K562 (cell line): Measurements from ENCODE around the gene IL17RB. TPM values are rescaled to one million over a fixed set of nuclear protein-coding genes. Genes with fewer than 3 reads are reported as not detected.

Source experiments
- ATAC-seq: fragments of 200-7000 bp; cut with Tn5 transposase; 3 replicates; pipeline ENCODE4 v1.9.1; 2020; ENCODE audit warnings: moderate library complexity
- BruUV-seq: library from RNA; stranded (reverse); fragments of 400-500 nt; replicated peaks from 2 replicates; lab custom pipeline; 2021; lab: Mats Ljungman, UMichigan
- CTCF ChIA-PET: fragments of 300-600 bp; formaldehyde crosslinking; extraction: SDS; loops from one replicate; lab custom pipeline; 2021; ENCODE audit warnings: low intra/inter-chr PET ratio; lab: Yijun Ruan, JAX
- POLR2A ChIA-PET: fragments of 300-600, 350-650 bp; sonication (Branson Sonifier 250); formaldehyde crosslinking; extraction: SDS; loops from one replicate; lab custom pipeline; 2021; ENCODE audit warnings: antibody characterized with exemption, inconsistent platforms; lab: Yijun Ruan, JAX
- DNase-seq, 4 experiments: peaks; one replicate each; pipeline versions ENCODE4 v3.0.0 to v3.0.0-alpha.2; 2011 to 2018; ENCODE audit warnings: low spot score in 3 of 4, mixed read lengths in 3 of 4; ENCODE audit errors: extremely low read depth in 1 of 4
- FAIRE-seq: peaks from 2 replicates; lab custom pipeline; 2011; peaks lifted over from hg19 to GRCh38; lab: Jason Lieb, UNC
- H2AFZ ChIP-seq: 2 replicates; pipeline ENCODE4 v1.6.0; 2011; ENCODE audit warnings: low read depth, low read length, control low read depth, inconsistent platforms
- H3K27ac ChIP-seq: fragments of 200-600 bp; 3 replicates; pipeline ENCODE4 v1.8.0; 2011; ENCODE audit warnings: low read depth, mild to moderate bottlenecking, control low read depth, inconsistent platforms, low read length, moderate library complexity, mixed read lengths; ENCODE audit errors: extremely low read depth
- H3K27me3 ChIP-seq, 2 experiments: fragments of 300-600 bp in 1 of 2; 2 replicates in 1 of 2; 3 replicates in 1 of 2; pipeline versions ENCODE4 v1.6.0 to v1.8.0; 2011; ENCODE audit warnings: inconsistent platforms in 2 of 2, low read length in 2 of 2, mild to moderate bottlenecking in 1 of 2, mixed read lengths in 1 of 2, moderate library complexity in 1 of 2; ENCODE audit not compliant: control insufficient read depth in 2 of 2, insufficient read depth in 2 of 2
- H3K36me3 ChIP-seq: fragments of 300-600 bp; 3 replicates; pipeline ENCODE4 v1.8.0; 2011; ENCODE audit warnings: mild to moderate bottlenecking, low read length, inconsistent platforms; ENCODE audit not compliant: control insufficient read depth, insufficient read depth
- H3K4me1 ChIP-seq, 2 experiments: fragments of 200-600 bp in 1 of 2; replicated peaks in 1 of 2; 2 replicates in 1 of 2; 3 replicates in 1 of 2; pipeline versions ENCODE4 v1.5.1 to v1.8.0; 2011; ENCODE audit warnings: inconsistent platforms in 2 of 2, low read length in 2 of 2, mild to moderate bottlenecking in 1 of 2, mixed read lengths in 1 of 2, moderate library complexity in 1 of 2; ENCODE audit not compliant: control insufficient read depth in 2 of 2, insufficient read depth in 2 of 2
- H3K4me2 ChIP-seq: 2 replicates; pipeline ENCODE4 v1.6.1; 2011; ENCODE audit warnings: low read length, control low read depth, inconsistent platforms, mixed read lengths; ENCODE audit not compliant: insufficient read depth
- H3K4me3 ChIP-seq: fragments of 200-600 bp; sonication (generic), shearing (Covaris generic); 2 replicates; pipeline ENCODE4 v1.5.1; 2016; ENCODE audit warnings: control low read depth, inconsistent platforms
- H3K79me2 ChIP-seq: fragments of 200-600 bp; 3 replicates; pipeline ENCODE4 v1.8.0; 2011; ENCODE audit warnings: low read length, inconsistent platforms; ENCODE audit not compliant: control insufficient read depth, insufficient read depth
- H3K9ac ChIP-seq, 2 experiments: 2 replicates each; pipeline versions ENCODE4 v1.6.0 to v1.6.1; 2011; ENCODE audit warnings: low read depth in 2 of 2, low read length in 2 of 2, control low read depth in 1 of 2, inconsistent platforms in 1 of 2, mild to moderate bottlenecking in 1 of 2, mixed read lengths in 1 of 2; ENCODE audit not compliant: insufficient read depth in 1 of 2
- H3K9me1 ChIP-seq: one replicate; pipeline ENCODE4 v1.6.0; 2011; ENCODE audit warnings: inconsistent platforms, mild to moderate bottlenecking, low read length, moderate library complexity; ENCODE audit not compliant: control insufficient read depth, insufficient read depth
- H3K9me3 ChIP-seq: replicated peaks from 2 replicates; pipeline ENCODE4 v1.5.1; 2011; ENCODE audit warnings: low read depth, low read length, inconsistent platforms; ENCODE audit not compliant: control insufficient read depth, insufficient read depth
- H4K20me1 ChIP-seq: replicated peaks from 2 replicates; pipeline ENCODE4 v1.6.1; 2011; ENCODE audit warnings: low read length, inconsistent platforms, mixed read lengths; ENCODE audit not compliant: control insufficient read depth, insufficient read depth
- CBX2 ChIP-seq: fragments of 200-600 bp; sonication (generic); IDR thresholded peaks from one replicate; pipeline ENCODE4 v1.6.1; 2012; ENCODE audit warnings: mild to moderate bottlenecking, low read length, inconsistent platforms; ENCODE audit not compliant: insufficient read depth, poor library complexity, severe bottlenecking
- MTA2 ChIP-seq: fragments of 450-650 bp; IDR thresholded peaks from 2 replicates; pipeline ENCODE4 v1.6.1; 2016; ENCODE audit warnings: low read depth
- NR2C1 ChIP-seq, 2 experiments: fragments of 450-650 bp; IDR thresholded peaks; 2 replicates each; pipeline ENCODE4 v1.6.1; 2017; ENCODE audit warnings: mild to moderate bottlenecking in 2 of 2, antibody characterized with exemption in 1 of 2, inconsistent platforms in 1 of 2, missing compliant biosample characterization in 1 of 2, missing genetic modification characterization in 1 of 2
- PTTG1 ChIP-seq: fragments of 450-650 bp; IDR thresholded peaks from 2 replicates; pipeline ENCODE4 v1.6.1; 2016; ENCODE audit warnings: low read depth, mild to moderate bottlenecking, missing genetic modification characterization, missing compliant biosample characterization
- RAD21 ChIP-seq, 2 experiments: fragments of 250-450 bp in 1 of 2; fragments of 450-650 bp in 1 of 2; sonication (Bioruptor Pico) in 1 of 2; formaldehyde crosslinking in 1 of 2; IDR thresholded peaks in 1 of 2; conservative IDR thresholded peaks in 1 of 2; 2 replicates each; pipeline versions ENCODE4 v1.4.0 to v1.8.0; 2020 to 2022; ENCODE audit warnings: mild to moderate bottlenecking in 2 of 2, moderate library complexity in 1 of 2
- SETDB1 ChIP-seq: IDR thresholded peaks from one replicate; pipeline ENCODE4 v1.6.1; 2012; ENCODE audit warnings: low read length, control low read depth, inconsistent platforms
- TAF9B ChIP-seq: fragments of 450-650 bp; IDR thresholded peaks from 2 replicates; pipeline ENCODE4 v1.6.1; 2018; ENCODE audit warnings: mild to moderate bottlenecking; ENCODE audit not compliant: partially characterized antibody
- ZBED1 ChIP-seq: IDR thresholded peaks from 2 replicates; pipeline ENCODE4 v1.6.1; 2014
- ZFP36 ChIP-seq: fragments of 150-350 bp; IDR thresholded peaks from 2 replicates; pipeline ENCODE4 v1.6.1; 2018; ENCODE audit warnings: low read length, low read depth; ENCODE audit not compliant: partially characterized antibody
- ZNF224 ChIP-seq: sonication (generic); formaldehyde crosslinking; IDR thresholded peaks from 2 replicates; pipeline ENCODE4 v1.8.0; 2022; ENCODE audit warnings: mild to moderate bottlenecking, missing genetic modification reagents
- WGBS: fragments of 100-300 bp; shearing (Covaris generic); methylation state at CpG from one replicate; pipeline ENCODE4 v1.1.6; 2016; ENCODE audit warnings: low coverage, mixed read lengths; ENCODE audit not compliant: insufficient coverage; ENCODE audit errors: missing lambda C conversion rate; 5-methylcytosine and 5-hydroxymethylcytosine counted together
- in situ Hi-C: fragments of 300-500 bp; cut with MboI; formaldehyde crosslinking; loops from 4 replicates; pipeline ENCODE4 v1.15.0; 2018; ENCODE audit warnings: inconsistent platforms, mixed read lengths
- intact Hi-C: fragments of 100-400 bp; cut with micrococcal nuclease; formaldehyde crosslinking; loops from 2 replicates; pipeline ENCODE4 v1.14.2; 2022
- polyA plus RNA-seq, 8 experiments: library from polyadenylated mRNA; depleted of rRNA in 4 of 8; stranded (reverse) in 5 of 8; unstranded in 3 of 8; fragments of >200 nt; fragmentation: Nextera tagmentation in 2 of 8; fragmentation: Illumina TruSeq in 1 of 8; extraction: Ambion mirVana in 2 of 8; extraction: Trizol in 1 of 8; gene quantifications; 2 replicates each; pipeline versions ENCODE4 v1.2.1 to v1.2.3, GENCODE V29; 2011 to 2014; ENCODE audit warnings: inconsistent platforms in 1 of 8, missing spikeins in 1 of 8
- total RNA-seq, 7 experiments: library from RNA; depleted of rRNA in 6 of 7; stranded (reverse); fragments of >200 nt in 6 of 7; fragmentation: Illumina TruSeq in 2 of 7; extraction: Trizol in 2 of 7; gene quantifications; 2 replicates each; pipeline versions ENCODE4 v1.2.1 to v1.2.3, GENCODE V29; 2011 to 2021; ENCODE audit warnings: low replicate concordance in 1 of 7
- TF ChIP-seq, protein P1 (sequence below): fragments of 250-450 bp; sonication (Bioruptor Pico); IDR thresholded peaks from 2 replicates; pipeline ENCODE4 v1.5.0; 2021
- TF ChIP-seq, protein P2 (sequence below): fragments of 250-450 bp; sonication (Bioruptor Pico); IDR thresholded peaks from 2 replicates; pipeline ENCODE4 v1.5.0; 2022; ENCODE audit warnings: mild to moderate bottlenecking

Gene IL17RB
- total and polyA plus RNA-seq, 9 of the 15 experiments (the other 6 are each of a cell fraction or from before 2014, with no cell fraction given): 1.1 to 4.1 (median 1.7) TPM

DNA sequence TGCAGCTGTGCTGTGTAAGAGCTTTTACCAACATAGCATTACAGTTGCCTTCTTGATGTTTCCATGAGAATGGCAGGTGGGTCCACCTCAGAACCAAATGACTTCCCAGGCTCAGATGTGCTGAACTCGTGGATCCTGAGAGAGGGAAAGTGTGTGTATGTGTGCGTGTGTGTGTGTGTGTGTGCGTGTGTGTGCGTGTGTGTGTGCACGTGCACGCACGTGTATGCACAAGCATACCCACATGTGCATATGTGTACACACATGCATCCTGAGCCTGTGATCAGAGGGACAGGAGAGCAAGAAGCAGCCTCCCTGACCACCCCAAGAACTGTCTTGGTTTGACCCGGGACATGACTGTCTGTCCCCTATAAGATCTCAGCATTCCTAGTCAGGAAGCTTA, 48.2 kb upstream of the IL17RB start:
- Histone ChIP-seq H3K4me2 (no peak overlapping the region), H3K9me3 (no peaks in the 10 kb centered on the region), H4K20me1 (no peaks in the 10 kb centered on the region; the same call in 1 of the 2 replicates), H3K27me3 (peaks cover 7 to 55% of the 10 kb centered on the region in 2 experiments; a peak in 4 of 5 replicates), H2AFZ (no peak overlapping the region), H3K9ac (no peak overlapping the region), H3K79me2 (no peaks in the 10 kb centered on the region), H3K27ac (no peak overlapping the region), H3K4me1 (no peaks in the 10 kb centered on the region)
- no peak for ATAC-seq
- in situ Hi-C loops: no loop called here
- no TSS peak for BruUV-seq
- ChIA-PET CTCF (no interaction called here), POLR2A (no interaction called here)
- no peak for DNase-seq
- FAIRE-seq: no peak
- 0% methylated on average over 1 of the region's 8 CpGs for WGBS
- TF ChIP-seq ZNF224: no peak
- no peak for TF ChIP-seq PTTG1 (tag)
- TF ChIP-seq SETDB1: no peak
- TF ChIP-seq, protein P1, sequence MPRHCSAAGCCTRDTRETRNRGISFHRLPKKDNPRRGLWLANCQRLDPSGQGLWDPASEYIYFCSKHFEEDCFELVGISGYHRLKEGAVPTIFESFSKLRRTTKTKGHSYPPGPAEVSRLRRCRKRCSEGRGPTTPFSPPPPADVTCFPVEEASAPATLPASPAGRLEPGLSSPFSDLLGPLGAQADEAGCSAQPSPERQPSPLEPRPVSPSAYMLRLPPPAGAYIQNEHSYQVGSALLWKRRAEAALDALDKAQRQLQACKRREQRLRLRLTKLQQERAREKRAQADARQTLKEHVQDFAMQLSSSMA: no peak
- TF ChIP-seq NR2C1 (IDR thresholded peaks at IDR 0.05): no peak
- TF ChIP-seq NR2C1 (tag; IDR thresholded peaks at IDR 0.05): no peak
- no peak for TF ChIP-seq CBX2
- no peak for TF ChIP-seq ZBED1
- no peak for TF ChIP-seq ZFP36
- TF ChIP-seq, protein P2, sequence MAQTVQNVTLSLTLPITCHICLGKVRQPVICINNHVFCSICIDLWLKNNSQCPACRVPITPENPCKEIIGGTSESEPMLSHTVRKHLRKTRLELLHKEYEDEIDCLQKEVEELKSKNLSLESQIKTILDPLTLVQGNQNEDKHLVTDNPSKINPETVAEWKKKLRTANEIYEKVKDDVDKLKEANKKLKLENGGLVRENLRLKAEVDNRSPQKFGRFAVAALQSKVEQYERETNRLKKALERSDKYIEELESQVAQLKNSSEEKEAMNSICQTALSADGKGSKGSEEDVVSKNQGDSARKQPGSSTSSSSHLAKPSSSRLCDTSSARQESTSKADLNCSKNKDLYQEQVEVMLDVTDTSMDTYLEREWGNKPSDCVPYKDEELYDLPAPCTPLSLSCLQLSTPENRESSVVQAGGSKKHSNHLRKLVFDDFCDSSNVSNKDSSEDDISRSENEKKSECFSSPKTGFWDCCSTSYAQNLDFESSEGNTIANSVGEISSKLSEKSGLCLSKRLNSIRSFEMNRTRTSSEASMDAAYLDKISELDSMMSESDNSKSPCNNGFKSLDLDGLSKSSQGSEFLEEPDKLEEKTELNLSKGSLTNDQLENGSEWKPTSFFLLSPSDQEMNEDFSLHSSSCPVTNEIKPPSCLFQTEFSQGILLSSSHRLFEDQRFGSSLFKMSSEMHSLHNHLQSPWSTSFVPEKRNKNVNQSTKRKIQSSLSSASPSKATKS (CRISPR knock-in tag): no peak
- TF ChIP-seq TAF9B: no peak
- no peak for TF ChIP-seq MTA2
- no peak for TF ChIP-seq RAD21 (CRISPR knock-in tag; conservative IDR thresholded peaks at IDR 0.05 in 1 of 2, IDR thresholded peaks at IDR 0.05 in 1 of 2)
- TF ChIP-seq, all 486 proteins: peak for 0
- H3K36me3 ChIP-seq: no peaks in the 10 kb centered on the region
- intact Hi-C loops: no loop called here
- no peaks in the 10 kb centered on the region for H3K9me1 ChIP-seq
- H3K4me3 ChIP-seq: no peak overlapping the region
